A549 (cell line): ENCODE measurements around the gene HGFAC.

Experiments used
- CBX2 ChIP-seq: fragments of 200-600 bp; sonication (generic); IDR thresholded peaks from 2 replicates; pipeline ENCODE4 v1.6.1; 2016; ENCODE audit warnings: low read depth, mild to moderate bottlenecking, borderline replicate concordance
- CEBPB ChIP-seq, 2 experiments: fragments of >200 bp in 1 of 2; sonication (Bioruptor Twin) in 1 of 2; formaldehyde crosslinking in 1 of 2; IDR thresholded peaks; 2 replicates each; pipeline ENCODE4 v1.6.1; 2012 to 2016
- EP300 ChIP-seq, 2 experiments: fragments of >200 bp; sonication (Bioruptor Twin); formaldehyde crosslinking; IDR thresholded peaks; 2 replicates in 1 of 2; 3 replicates in 1 of 2; pipeline ENCODE4 v1.6.1; 2016 to 2017
- JUN ChIP-seq, 2 experiments: fragments of >200 bp; sonication (Bioruptor Twin); formaldehyde crosslinking; IDR thresholded peaks; 2 replicates in 1 of 2; 3 replicates in 1 of 2; pipeline ENCODE4 v1.6.1; 2016 to 2017
- JUNB ChIP-seq: fragments of >200 bp; sonication (Bioruptor Twin); formaldehyde crosslinking; IDR thresholded peaks from 2 replicates; pipeline ENCODE4 v1.6.1; 2016
- MAX ChIP-seq: IDR thresholded peaks from 2 replicates; pipeline ENCODE4 v1.6.1; 2012
- MAZ ChIP-seq: fragments of 150-350 bp; IDR thresholded peaks from 2 replicates; pipeline ENCODE4 v1.6.1; 2014; ENCODE audit warnings: antibody characterized with exemption, low read depth, low read length, borderline replicate concordance
- MYC ChIP-seq: IDR thresholded peaks from 2 replicates; pipeline ENCODE4 v1.6.1; 2012; ENCODE audit warnings: mild to moderate bottlenecking, inconsistent platforms, low read length, improper control_type of control experiment, borderline replicate concordance
- NPAS2 ChIP-seq: fragments of 250-450 bp; sonication (Bioruptor Pico); IDR thresholded peaks from 2 replicates; pipeline ENCODE4 v1.8.0; 2022; ENCODE audit warnings: mild to moderate bottlenecking, moderate library complexity, borderline replicate concordance
- POLR2A ChIP-seq: IDR thresholded peaks from 2 replicates; pipeline ENCODE4 v1.6.1; 2012; ENCODE audit warnings: mild to moderate bottlenecking, low read length
- RCOR1 ChIP-seq: fragments of 150-350 bp; IDR thresholded peaks from 2 replicates; pipeline ENCODE4 v1.6.1; 2014; ENCODE audit warnings: antibody characterized with exemption, low read length, low read depth
- ZC3H11A ChIP-seq: fragments of 450-650 bp; IDR thresholded peaks from 2 replicates; pipeline ENCODE4 v1.6.1; 2014; ENCODE audit warnings: antibody characterized with exemption, mild to moderate bottlenecking
- TF ChIP-seq, protein P1 (sequence below): fragments of >200 bp; sonication (Bioruptor Twin); formaldehyde crosslinking; IDR thresholded peaks from 3 replicates; pipeline ENCODE4 v1.5.1; 2016
- TF ChIP-seq, protein P2 (sequence below): fragments of 200-600 bp; sonication (generic); IDR thresholded peaks from 2 replicates; pipeline ENCODE4 v1.6.1; 2016; ENCODE audit warnings: antibody characterized with exemption, mild to moderate bottlenecking, moderate library complexity

- TF ChIP-seq NPAS2 (CRISPR knock-in tag) = no peak
- TF ChIP-seq MAZ = no peak
- TF ChIP-seq, protein P1, sequence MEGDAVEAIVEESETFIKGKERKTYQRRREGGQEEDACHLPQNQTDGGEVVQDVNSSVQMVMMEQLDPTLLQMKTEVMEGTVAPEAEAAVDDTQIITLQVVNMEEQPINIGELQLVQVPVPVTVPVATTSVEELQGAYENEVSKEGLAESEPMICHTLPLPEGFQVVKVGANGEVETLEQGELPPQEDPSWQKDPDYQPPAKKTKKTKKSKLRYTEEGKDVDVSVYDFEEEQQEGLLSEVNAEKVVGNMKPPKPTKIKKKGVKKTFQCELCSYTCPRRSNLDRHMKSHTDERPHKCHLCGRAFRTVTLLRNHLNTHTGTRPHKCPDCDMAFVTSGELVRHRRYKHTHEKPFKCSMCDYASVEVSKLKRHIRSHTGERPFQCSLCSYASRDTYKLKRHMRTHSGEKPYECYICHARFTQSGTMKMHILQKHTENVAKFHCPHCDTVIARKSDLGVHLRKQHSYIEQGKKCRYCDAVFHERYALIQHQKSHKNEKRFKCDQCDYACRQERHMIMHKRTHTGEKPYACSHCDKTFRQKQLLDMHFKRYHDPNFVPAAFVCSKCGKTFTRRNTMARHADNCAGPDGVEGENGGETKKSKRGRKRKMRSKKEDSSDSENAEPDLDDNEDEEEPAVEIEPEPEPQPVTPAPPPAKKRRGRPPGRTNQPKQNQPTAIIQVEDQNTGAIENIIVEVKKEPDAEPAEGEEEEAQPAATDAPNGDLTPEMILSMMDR = no peak
- TF ChIP-seq, protein P2, sequence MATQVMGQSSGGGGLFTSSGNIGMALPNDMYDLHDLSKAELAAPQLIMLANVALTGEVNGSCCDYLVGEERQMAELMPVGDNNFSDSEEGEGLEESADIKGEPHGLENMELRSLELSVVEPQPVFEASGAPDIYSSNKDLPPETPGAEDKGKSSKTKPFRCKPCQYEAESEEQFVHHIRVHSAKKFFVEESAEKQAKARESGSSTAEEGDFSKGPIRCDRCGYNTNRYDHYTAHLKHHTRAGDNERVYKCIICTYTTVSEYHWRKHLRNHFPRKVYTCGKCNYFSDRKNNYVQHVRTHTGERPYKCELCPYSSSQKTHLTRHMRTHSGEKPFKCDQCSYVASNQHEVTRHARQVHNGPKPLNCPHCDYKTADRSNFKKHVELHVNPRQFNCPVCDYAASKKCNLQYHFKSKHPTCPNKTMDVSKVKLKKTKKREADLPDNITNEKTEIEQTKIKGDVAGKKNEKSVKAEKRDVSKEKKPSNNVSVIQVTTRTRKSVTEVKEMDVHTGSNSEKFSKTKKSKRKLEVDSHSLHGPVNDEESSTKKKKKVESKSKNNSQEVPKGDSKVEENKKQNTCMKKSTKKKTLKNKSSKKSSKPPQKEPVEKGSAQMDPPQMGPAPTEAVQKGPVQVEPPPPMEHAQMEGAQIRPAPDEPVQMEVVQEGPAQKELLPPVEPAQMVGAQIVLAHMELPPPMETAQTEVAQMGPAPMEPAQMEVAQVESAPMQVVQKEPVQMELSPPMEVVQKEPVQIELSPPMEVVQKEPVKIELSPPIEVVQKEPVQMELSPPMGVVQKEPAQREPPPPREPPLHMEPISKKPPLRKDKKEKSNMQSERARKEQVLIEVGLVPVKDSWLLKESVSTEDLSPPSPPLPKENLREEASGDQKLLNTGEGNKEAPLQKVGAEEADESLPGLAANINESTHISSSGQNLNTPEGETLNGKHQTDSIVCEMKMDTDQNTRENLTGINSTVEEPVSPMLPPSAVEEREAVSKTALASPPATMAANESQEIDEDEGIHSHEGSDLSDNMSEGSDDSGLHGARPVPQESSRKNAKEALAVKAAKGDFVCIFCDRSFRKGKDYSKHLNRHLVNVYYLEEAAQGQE = no peak
- no peak for TF ChIP-seq CEBPB (IDR thresholded peaks at IDR 0.05)
- TF ChIP-seq CBX2 = no peak
- no peak for TF ChIP-seq POLR2A
- no peak for TF ChIP-seq ZC3H11A
- TF ChIP-seq JUN (IDR thresholded peaks at IDR 0.05) = no peak
- TF ChIP-seq JUNB = no peak
- TF ChIP-seq MYC = no peak
- TF ChIP-seq EP300 (IDR thresholded peaks at IDR 0.05) = no peak
- no peak for TF ChIP-seq RCOR1
- TF ChIP-seq MAX = no peak
Measured at GRCh38 chr4:3468804-3469203, 27.0 kb downstream of the HGFAC start.
